ENCODE measurements around the gene PTGER2. TPM values are rescaled to one million over a fixed set of nuclear protein-coding genes. Genes with fewer than 3 reads are reported as not detected.

PTGER2 gene
- total RNA-seq, 1 experiment from 2014 or later, result not detected

DNA sequence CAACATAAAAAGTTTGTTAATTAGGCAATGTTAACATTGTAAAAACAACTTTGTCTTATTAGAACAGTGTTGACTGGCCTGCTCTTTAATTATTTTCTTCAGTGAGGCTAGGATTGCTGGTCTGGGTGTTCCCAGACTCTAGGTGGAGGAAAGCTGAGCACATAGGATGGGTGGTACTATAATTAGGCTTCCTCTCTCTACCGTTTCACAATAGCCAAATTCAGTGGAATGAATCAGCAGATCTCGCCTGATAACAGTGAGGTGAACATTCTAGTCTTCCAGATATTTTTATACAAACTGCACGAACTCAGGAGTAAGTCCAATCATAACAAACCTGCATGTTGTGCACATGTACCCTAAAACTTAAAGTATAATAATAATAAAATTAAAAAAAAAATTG is 34.7 kb upstream of the PTGER2 start:
- CTCF ChIA-PET, result no interaction called here
- no TSS peak for BruUV-seq (replicated peaks)
- H3K36me3 ChIP-seq (ENCODE audit: insufficient read depth, low read length, poor library complexity, severe bottlenecking), result no peaks in the 10 kb centered on the region
- H3K27ac ChIP-seq (ENCODE audit: low read depth, low read length, poor library complexity, severe bottlenecking), result no peak overlapping the region
- intact Hi-C loops (cut with micrococcal nuclease; ENCODE audit: unreplicated experiment), result loop anchor here (10.0 kb wide), 1 partner anchor 285 kb away; no protein-coding TSS in a partner anchor
- peaks cover 20% of the 10 kb centered on the region for H3K27me3 ChIP-seq (replicated peaks; ENCODE audit: insufficient read depth, low read depth, low read length, poor library complexity)
- H3K9me3 ChIP-seq (ENCODE audit: low read depth, low read length, poor library complexity, severe bottlenecking), result no peaks in the 10 kb centered on the region
- no peaks in the 10 kb centered on the region for H3K4me1 ChIP-seq (ENCODE audit: insufficient read depth, low read length, poor library complexity, severe bottlenecking)
- no peak overlapping the region for H3K4me3 ChIP-seq (ENCODE audit: low read depth, low read length, poor library complexity, severe bottlenecking)
- DNase-seq (ENCODE audit: low spot score), result no peak
- no peak for TF ChIP-seq EZH2 (IDR thresholded peaks at IDR 0.05; ENCODE audit: borderline replicate concordance, low read depth, low read length, poor library complexity, severe bottlenecking)
- TF ChIP-seq, protein P1, sequence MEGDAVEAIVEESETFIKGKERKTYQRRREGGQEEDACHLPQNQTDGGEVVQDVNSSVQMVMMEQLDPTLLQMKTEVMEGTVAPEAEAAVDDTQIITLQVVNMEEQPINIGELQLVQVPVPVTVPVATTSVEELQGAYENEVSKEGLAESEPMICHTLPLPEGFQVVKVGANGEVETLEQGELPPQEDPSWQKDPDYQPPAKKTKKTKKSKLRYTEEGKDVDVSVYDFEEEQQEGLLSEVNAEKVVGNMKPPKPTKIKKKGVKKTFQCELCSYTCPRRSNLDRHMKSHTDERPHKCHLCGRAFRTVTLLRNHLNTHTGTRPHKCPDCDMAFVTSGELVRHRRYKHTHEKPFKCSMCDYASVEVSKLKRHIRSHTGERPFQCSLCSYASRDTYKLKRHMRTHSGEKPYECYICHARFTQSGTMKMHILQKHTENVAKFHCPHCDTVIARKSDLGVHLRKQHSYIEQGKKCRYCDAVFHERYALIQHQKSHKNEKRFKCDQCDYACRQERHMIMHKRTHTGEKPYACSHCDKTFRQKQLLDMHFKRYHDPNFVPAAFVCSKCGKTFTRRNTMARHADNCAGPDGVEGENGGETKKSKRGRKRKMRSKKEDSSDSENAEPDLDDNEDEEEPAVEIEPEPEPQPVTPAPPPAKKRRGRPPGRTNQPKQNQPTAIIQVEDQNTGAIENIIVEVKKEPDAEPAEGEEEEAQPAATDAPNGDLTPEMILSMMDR (conservative IDR thresholded peaks at IDR 0.05; ENCODE audit: low read depth, low read length), result no peak
- POLR2A ChIA-PET (ENCODE audit: low non-redundant PET), result no interaction called here

DNA sequence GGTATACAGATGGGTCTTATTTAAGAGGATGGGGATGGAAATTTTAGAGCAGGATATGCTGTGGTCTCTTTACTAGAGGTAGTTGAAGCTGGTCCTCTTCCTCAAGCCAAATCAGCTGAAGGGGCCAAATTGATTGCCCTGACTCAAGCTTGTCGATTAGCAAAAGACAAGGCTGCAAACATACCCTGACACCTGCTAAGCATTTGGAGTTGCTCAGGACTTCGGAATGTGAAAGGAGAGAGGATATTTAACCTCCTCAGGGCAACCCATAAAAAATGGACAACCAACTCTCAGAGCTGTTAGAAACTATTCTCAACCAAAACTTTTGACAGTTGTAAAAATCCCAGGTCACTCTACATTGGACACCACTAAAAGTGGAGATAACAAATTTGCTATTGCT is 31.0 kb upstream of the PTGER2 start:
- DNase-seq (ENCODE audit: low spot score), result no peak
- H3K36me3 ChIP-seq (ENCODE audit: insufficient read depth, low read length, poor library complexity, severe bottlenecking), result no peaks in the 10 kb centered on the region
- peaks cover 20% of the 10 kb centered on the region for H3K27me3 ChIP-seq (replicated peaks; ENCODE audit: insufficient read depth, low read depth, low read length, poor library complexity)
- POLR2A ChIA-PET (ENCODE audit: low non-redundant PET), result no interaction called here
- TF ChIP-seq, protein P1 (conservative IDR thresholded peaks at IDR 0.05; ENCODE audit: low read depth, low read length), result no peak
- TF ChIP-seq EZH2 (IDR thresholded peaks at IDR 0.05; ENCODE audit: borderline replicate concordance, low read depth, low read length, poor library complexity, severe bottlenecking), result no peak
- no peaks in the 10 kb centered on the region for H3K9me3 ChIP-seq (ENCODE audit: low read depth, low read length, poor library complexity, severe bottlenecking)
- H3K27ac ChIP-seq (ENCODE audit: low read depth, low read length, poor library complexity, severe bottlenecking), result no peak overlapping the region
- CTCF ChIA-PET, result no interaction called here
- H3K4me1 ChIP-seq (ENCODE audit: insufficient read depth, low read length, poor library complexity, severe bottlenecking), result no peaks in the 10 kb centered on the region
- no peak overlapping the region for H3K4me3 ChIP-seq (ENCODE audit: low read depth, low read length, poor library complexity, severe bottlenecking)
- no TSS peak for BruUV-seq (replicated peaks)
- intact Hi-C loops (cut with micrococcal nuclease; ENCODE audit: unreplicated experiment), result no loop called here

DNA sequence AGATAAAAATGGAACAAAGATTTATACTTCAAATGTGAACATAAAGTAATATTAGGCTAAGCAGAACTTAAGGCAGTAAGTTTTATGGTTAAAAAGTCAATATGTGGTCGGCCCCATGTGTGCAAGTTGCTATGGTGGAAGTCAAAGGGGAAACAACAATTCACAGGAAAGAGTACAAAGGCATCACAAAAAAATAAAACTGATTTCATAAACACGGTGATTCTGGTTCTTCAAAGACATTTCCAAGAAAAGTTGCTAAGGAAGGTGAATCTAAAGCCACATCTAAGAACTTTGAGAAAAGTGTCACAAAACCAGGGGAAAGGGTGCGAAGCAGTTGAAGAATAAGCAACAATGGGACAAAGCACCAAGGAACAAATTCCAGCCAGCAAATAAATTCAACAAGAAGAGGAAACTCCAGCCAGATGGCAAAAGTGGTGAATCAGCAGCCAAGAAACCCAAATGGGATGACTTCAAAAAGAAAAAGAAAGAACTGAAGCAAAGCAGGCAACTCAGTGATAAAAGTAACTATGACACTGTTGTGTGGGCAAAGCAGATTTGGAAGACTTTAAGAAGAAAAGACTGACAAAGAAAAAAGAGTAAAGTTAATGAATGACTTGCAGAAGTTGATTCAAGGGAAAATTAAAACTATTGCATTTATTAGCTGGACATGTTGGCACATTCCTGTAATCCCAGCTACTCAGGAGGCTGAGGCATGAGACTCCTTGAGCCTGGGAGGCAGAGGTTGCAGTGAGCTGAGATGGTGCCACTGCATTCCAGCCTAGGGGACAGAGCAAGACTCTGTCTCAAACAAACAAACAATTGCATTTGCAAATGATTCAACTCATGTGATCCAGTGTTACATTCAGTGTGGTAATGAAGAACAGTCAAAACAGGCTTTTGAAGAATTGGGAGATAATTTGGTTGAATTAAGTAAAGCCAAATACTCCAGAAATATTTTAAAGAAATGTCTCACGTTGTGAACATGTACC is 27.2 kb upstream of the PTGER2 start:
- Histone ChIP-seq H3K4me3 (ENCODE audit: low read depth, low read length, poor library complexity, severe bottlenecking) (no peak overlapping the region), H3K27ac (ENCODE audit: low read depth, low read length, poor library complexity, severe bottlenecking) (no peak overlapping the region), H3K27me3 (replicated peaks; ENCODE audit: insufficient read depth, low read depth, low read length, poor library complexity) (peaks cover 28% of the 10 kb centered on the region), H3K4me1 (ENCODE audit: insufficient read depth, low read length, poor library complexity, severe bottlenecking) (no peaks in the 10 kb centered on the region), H3K36me3 (ENCODE audit: insufficient read depth, low read length, poor library complexity, severe bottlenecking) (no peaks in the 10 kb centered on the region), H3K9me3 (ENCODE audit: low read depth, low read length, poor library complexity, severe bottlenecking) (no peaks in the 10 kb centered on the region)
- BruUV-seq (replicated peaks), result no TSS peak
- TF ChIP-seq EZH2 (IDR thresholded peaks at IDR 0.05; ENCODE audit: borderline replicate concordance, low read depth, low read length, poor library complexity, severe bottlenecking), result no peak
- TF ChIP-seq, protein P1 (conservative IDR thresholded peaks at IDR 0.05; ENCODE audit: low read depth, low read length), result no peak
- no peak for DNase-seq (ENCODE audit: low spot score)
- intact Hi-C loops (cut with micrococcal nuclease; ENCODE audit: unreplicated experiment), result no loop called here
- POLR2A ChIA-PET (ENCODE audit: low non-redundant PET), result no interaction called here
- CTCF ChIA-PET, result no interaction called here

Measured in A673 (cell line).